Activated CD4-positive, CD25-positive, alpha-beta regulatory T cell treated with anti-CD3 and anti-CD28 coated beads, Interleukin-2, amount 50 U/mL, for 16 hours (primary cell): ENCODE measurements around the gene BRD7.

Experiments
- DNase-seq: peaks from one replicate; pipeline ENCODE4 v3.0.0-alpha.2; 2020; ENCODE audit warnings: low read depth, low spot score

BRD7 gene

DNA sequence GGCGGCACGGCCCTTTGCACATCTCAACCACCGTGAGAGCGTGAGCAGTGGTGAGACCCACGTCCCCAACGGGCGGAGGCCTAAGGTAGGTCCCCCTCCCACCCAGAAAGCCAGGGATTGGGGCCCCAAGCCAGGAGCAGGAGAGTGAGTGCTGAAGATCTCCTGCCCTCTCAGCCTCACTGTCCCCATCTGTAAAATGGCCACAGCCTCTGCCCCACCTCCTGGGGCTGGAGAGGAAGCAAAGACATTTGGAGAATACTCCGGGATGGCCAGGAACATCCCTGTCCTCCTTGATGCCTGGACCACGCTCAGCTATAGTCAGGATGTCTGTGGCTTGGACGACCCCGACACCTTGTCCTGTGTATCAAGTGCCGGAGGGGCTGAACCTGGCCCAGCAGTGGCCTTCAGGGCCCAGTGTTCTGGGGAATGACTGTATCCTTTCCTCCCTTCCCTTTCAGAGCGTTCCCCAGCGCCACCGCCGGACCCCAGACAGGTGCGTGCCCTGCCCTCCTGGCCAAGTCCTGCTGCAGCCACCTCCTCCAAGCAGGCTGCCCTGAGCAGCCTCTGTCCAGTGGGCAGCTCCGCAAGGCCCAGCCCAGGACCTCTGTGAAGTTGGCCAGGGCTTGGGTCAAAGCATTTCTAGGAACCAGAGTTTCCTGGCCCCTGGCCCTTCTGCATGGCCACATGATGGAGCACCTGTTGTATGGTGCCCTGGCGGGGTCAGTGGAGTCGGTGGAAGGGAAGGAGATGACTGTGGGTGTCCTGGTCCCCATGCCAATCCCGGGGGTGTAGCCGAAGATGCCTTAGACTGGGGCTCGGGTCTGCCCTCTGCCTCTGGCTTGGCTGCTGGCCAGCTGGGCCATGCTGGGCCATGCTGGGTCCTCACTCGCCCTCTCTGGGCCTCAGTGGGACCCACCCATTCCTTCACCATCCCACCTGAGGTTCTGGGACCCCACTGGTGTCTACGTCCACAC is 64.0 kb downstream of the BRD7 start:
- no peak for DNase-seq

DNA sequence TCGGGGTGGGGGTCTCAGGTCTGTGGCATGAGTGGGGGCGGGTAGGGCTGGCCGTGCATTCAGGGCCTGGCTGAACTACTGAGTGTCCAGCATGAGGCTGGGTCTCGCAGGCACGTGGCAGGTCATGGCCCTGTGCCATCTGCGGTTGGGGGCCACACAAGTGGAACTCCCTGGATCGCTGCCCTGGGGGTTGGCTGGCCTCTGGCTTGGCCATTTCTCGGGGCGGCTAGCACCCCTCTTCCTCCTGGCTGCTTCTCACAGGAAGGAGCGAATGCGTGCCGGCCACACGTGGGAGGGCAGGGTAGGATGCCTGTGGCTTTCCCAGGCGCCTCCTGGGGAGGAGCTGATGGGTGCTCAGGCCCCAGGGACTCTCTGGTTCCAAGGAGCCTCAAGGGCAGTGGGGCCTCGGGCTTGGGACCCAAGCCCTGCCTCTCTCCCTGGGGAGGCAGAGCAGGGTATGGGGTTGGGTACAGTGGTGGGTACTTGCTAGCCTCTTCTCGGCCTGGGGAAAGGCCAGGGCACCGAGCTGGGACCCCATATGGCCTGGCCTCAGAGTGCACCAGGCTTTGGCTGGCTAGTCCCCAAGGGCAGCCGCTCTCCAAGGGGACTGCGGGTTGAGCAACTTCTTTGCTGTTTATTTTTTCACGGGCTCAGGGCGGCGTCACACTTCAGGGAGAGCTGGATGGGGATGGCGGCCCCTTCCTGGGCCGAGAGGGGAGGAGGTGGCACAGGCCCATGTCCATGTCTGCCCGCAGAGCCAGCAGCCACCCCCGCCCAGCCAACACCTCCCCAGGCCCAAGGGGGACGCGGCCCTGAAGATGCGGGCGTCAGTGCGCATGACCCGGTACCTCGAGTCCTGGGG is 65.0 kb downstream of the BRD7 start:
- DNase-seq: no peak

DNA sequence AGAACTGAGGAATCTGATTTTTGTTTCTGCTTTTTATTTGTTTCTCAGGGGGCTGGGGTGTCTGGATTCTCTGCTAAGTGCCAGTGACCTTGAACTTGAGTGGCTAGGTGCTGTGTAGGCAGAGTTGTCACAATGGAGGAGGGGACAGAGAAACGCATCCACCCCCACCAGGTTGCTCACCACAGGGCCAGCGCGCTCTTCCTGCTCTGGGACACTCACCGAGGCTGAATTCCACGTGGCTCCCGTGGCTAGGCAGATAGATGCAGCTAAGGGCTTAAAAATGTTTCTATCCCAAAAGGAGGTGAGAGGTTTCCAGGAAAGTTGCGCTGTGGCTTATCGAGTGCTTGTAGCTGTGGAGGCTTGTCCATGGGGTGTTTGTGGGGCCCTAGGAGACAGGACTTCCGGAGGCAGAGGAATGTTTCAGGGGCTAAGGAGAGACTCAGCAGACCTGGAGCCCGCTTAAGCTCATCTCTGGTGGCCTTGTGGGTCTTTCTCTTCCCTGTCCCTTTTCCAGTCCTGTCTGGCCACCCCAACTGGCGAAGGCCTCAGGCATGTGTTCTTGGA is 65.7 kb downstream of the BRD7 start:
- no peak for DNase-seq

DNA sequence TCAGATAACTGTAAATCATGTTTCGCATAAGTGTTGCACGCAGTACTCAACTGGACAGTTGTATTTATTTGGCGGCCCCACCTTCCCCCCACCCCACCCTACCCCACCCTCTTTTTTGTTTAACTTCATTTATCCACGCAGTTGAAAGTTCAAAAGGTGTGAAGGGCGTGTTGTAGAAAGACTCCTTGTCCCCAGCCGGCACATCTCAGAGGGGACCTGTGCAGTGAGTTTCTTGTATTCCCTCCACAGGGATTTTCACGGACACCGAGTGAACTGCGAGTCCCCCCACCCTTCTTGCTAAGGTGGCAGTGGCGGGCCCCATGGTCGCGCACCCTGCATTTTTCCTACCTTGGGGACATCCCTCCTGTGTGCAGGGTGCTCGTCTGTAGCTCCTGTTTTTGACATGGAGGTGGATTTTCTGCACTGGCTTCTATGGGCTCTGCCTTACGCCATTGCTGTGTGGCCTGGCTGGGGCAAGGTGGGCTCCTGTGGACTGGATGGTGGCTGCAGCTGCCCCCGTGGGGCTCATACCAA is 66.2 kb downstream of the BRD7 start:
- no peak for DNase-seq

DNA sequence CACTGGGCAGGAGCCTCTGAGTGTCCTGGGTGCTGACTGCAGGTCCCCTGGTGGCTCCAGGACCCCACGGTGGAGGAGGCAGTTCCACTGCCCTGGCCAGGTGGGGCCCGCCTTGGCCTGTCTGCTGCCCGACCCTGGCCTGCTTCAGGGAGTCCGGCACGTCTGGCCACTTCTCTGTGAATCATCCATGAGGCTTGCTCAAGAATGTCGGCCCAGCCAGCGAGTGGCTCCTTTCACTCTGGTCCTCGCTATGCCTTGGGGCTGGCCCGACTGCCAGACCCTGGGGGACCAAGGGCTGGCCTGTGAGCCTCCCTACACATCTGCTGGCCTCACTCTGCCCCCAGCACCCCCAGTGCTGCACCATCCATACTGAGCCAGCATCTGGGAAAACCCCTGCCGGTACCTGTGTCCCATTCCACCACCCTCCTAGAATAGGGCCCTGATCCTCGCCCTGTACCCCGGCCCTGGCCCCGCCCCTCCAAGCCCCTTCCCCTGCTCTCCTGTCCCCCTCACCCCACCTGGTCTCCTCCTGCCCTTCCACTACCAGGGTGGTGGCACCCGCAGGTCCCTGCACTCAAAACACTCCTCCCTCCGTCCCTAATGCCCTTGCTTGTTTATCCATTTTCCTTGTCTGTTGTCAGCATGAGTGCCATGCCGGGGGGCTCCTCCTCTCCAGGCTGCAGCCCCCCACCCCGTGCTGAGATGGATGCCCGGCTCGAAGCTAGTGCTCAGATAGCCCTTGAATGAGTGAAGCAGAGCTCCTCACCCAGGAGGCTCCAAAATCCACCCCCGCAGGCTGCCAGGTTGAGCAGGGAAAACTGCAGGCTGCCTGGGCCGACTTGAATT is 66.9 kb downstream of the BRD7 start:
- no peak for DNase-seq

DNA sequence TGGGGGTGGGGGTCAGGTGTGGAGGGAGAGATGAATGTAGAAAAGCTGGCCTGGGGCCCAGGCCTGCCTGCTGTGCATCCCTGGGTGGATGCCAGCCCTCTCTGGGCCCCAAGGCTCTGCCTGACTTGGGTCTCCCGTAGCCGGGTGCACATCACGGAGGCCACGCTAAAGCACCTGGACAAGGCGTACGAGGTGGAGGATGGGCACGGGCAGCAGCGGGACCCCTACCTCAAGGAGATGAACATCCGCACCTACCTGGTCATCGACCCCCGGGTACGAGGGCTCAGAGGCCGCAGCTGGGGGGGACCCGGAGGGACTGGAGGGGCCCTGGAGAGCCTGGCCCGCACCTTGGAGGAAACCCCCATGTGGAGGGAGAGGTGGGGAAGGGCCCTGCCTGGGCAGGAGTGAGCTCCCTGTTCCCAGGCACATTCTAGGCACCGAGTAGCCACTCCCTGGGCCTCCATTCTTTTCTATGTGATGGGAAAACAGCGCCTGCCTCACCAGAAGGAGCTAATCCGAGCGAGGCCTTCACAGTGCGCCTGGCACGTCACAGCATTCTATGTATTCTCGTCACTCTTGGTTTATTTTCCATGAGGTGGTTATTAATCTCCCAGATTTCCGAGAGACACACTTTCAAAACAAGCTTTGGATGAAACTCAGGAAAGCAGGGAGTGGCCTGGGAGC is 67.7 kb downstream of the BRD7 start:
- DNase-seq: no peak

DNA sequence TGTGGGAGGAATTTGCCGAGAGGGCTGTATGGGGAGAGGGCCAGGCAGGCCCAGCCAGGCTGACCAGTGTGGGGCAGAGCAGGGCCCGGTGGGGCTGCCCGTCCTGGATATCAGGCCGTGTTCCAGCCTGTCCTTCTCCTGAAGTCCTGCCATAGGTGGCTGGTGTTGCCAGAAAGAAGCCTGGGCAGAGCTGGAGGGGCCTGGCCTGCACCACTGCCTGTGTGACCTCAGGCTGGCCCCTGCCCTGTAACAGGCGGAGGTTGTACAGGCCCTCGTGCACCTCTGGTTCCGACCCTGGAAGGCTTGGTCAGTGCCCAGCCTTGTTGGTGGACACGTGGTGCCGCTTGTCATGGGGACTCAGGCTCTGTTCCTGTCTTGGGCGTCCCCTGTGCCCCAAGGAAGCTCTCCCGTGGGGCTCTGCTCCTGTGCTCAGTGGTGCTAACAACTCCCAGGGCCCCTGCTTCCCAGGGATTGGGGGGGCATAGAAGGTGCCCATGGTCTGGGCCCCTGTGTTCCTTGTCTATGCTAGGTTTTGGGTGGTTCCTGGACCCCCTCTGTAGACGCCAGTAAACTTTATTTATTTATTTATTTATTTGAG is 69.2 kb downstream of the BRD7 start:
- DNase-seq: no peak

DNA sequence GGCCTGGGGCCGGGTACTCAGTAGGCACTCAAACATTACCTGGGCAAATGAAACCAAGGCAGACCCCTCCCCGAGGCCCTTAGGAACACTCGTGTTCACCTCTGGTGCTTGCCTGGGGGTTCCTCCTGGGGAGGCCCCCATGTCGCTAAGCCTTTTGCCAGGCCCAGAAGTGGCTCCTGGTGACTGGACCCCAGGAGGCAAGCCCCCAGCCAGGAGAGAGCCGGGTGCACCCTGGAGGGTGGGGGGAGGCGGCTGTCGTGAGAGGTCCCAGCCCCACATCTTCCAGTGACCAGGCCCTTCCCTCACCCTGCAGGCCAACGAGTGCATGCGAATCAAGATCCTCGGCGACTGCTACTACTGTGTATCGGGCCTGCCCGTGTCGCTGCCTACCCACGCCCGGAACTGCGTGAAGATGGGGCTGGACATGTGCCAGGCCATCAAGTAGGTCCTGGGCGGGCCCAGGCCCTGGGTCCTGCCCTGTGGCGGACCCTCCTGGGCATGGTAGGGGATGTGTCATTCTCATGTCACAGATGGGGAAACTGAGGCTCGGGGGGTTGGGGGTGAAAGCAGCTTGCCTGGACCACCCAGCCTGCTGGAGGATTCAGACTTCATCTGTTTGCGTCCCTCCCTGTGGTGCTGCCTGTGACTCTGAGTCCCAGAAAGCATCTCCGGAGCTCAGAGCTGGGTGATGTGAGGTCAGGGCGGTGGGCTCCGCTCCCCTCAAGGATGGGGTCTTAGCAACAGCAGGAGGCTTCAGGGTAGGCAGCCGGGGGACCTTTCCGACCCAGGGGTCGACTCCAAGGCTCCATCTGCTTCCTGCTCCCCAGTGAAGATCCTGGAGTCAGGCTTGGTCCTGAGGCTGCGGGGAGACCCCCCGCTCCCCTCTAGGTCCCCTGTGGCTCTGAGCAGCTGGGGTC is 69.9 kb downstream of the BRD7 start:
- no peak for DNase-seq

DNA sequence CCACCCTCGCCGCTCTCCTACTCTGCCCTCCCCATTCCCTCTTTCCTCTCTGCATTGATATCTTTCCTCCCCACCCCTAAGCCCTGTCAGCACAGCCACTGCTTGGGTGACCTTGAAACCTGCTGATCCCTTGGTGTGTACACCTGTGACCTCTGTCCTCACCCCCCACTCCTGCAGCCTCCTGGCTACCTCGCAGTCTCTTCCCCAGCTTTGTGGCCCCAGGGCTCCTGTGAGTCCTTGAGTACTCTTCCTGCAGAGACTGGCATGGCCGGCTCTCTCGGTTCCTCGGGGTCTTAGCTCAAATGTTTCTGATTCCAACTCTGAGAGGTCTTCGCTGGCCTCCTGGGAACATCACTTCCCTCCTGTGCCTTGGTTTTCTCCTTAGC is 70.7 kb downstream of the BRD7 start:
- DNase-seq: no peak

DNA sequence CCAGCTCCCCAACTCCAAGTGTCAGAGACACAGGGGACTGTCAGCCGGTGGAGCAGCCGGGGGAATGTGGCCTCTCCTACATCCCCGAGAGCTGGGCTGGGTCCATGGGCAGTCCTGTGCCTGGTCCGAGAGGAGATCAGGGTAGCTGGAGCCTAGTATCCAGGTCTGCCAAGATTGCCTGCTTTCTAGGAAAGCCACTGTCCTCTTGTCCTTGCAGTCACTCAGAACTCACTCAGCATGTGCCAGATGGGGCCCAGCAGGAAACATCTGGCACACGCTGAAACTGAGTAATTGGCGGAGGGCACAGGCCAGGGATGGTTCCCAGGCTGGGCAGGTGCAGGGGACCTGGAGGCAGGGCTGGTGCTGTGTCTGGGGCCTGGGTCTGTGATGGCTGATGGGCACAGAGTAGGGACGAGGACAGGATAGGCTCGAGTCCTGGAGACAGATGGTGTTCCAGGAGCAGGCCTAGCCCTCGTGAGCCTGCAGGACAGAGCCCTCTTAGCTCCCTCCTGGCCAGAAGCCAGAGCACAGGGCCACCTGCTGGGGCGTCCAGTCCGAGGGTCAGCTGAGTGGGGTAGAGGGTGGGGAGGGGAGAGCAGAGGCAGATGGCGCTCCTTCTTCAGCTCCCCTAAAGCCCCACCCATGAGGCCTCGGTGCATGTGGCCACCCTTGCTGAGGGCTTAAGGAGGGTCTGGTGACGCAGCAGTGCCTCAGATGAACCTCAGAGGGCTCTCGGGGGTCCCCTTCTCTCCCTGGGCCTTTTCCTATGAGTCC is 71.3 kb downstream of the BRD7 start:
- no peak for DNase-seq

DNA sequence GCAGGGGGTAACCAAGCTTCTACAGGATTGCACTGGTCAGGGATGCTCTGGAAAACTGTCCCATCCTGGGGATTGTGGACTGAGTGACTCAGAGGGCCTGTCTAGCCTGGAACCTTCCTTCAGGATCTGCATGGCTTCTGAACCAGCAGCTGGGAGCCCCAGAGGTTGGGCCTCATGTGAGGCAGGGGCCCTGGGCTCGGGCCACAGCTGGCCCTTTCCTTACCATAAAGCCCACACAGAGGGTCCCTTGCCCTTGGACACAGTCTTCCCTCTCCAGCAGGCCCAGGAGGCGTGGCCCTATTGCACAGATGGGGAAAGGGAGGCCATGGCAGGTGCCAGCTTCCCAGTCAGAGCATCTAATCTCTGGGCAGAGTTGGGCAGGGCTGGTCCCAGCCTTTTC is 72.0 kb downstream of the BRD7 start:
- no peak for DNase-seq

DNA sequence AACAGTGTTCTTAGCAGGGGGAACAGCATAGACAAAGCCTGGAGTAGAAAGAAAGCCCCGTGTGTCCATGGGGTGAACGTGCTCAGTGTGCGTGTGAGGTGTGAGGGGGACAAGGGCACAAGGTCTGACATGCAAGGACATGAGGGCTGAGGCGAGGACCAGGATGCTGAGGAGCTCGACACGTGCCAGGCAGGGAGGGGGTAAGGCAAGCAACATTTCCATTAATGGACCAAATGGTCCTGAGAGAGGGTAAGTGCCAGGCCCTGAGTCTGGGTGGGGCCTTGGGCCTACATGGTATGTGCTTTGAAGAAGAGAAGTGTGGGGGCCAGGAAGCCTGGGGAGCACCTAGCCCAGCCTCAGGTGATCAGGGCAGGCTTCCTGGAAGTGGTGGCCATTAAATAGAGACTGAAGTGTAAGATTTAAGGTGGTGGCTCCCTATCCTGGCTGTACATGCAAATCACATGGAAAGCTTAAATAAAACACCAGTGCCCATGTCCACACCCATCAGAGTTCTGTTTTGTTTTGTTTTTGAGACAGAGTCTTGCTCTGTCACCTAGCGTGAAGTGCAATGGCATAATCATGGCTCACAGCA is 73.2 kb downstream of the BRD7 start:
- DNase-seq: no peak

DNA sequence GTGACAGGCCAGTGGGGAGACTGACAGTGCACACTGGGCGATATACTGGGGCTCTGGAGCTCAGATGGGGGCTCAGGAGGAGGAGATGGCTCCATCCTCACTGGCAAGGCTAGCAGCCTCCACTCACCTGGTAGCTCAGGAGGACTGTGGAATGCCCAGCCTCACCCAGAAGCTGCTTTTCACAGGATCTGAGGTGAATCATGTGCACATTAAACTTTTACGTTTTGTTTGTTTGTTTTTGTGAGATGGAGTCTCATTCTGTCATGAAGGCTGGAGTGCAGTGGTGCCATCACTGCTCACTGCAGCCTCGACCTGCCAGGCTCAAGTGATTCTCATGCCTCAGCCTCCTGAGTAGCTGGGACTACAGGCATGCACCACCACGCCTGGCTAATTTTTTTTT is 73.8 kb downstream of the BRD7 start:
- DNase-seq: no peak

DNA sequence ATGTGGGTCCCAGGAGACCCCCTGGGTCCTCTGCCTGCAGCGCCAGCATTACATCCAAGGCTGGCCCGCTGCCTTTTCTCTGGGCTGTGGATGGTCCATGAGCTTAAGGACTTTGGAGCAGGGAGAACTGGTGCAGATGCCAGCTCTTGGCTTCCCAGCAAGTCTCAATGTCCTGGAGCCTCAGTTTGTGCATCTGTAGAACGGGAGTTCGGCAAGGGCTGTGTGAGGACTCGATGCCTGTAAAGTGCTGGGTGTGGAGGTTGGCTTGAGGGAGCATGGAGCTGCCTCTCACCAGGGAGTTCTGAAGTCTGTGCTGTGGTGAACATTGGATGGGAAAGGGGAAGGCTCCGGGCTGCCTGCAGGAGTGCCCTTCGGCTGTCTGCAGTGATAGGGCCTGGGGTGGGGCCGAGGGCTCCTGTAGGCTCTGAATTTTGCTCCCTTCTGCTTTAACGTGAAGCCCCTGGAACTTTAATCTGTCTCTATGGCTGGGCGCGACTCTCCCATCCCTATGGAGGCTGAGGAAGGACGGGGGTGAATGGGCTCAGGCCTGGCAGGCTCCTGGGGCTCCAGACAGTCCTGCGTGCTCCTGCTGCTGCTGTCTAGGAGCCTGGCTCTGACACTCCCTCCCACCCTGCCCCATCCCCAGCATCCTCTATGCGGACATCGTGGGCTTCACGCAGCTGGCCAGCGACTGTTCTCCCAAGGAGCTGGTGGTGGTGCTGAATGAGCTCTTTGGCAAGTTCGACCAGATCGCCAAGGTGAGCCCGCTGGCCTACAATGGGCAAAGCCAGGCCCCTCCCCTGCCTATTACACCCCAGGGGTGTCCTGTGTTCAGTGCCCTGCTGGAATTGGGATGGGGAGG is 74.6 kb downstream of the BRD7 start:
- no peak for DNase-seq

DNA sequence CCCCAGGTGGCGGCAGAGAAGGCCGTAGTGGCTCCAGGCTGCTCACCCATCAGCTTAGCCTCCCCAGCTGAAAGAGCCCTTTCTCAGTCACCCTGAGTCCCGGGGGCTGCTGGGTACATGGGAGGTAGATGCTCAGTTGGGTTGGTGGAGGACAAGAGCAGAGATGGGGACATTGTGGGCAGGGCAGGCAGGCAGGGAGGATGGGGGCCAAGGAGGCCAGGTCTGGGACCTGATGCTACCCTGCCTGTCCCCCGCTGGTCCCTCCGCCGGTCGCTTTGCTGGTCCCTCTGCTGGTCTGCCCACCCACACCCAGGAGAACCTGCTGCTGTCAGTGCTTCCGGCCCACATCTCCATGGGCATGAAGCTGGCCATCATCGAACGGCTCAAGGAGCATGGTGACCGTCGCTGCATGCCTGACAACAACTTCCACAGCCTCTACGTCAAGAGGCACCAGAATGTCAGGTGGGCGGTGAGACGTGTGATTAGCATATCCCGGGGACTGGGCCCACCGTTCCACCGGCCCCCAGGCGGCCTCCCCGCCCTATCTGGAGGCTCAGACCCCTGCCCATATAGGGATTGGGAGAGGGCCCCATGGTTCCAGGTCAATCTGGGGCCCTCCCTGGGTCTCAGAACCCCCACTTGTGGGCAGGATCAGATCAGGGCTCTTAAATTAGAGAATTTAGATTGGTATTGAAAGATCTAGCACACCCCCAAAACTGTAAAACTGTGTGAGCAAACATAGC is 75.6 kb downstream of the BRD7 start:
- no peak for DNase-seq

DNA sequence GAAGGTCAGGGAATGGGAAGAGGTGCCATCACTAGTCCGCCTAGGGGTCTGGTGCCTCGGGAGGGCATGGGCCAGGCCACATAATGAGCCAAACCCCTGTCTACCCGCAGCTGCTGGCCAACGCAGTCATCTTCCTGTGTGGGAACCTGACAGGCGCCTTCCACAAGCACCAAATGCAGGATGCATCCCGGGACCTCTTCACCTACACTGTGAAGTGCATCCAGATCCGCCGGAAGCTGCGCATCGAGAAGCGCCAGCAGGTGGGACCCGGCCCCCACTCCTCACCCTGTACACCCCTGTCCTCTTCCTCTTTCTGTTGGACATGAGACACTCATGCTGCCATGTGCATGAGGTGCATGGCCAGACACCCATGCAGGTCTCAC is 76.2 kb downstream of the BRD7 start:
- no peak for DNase-seq
